HG02970 (cell line): ENCODE results near the gene ARHGAP36.

Experiments
- ATAC-seq: cut with Tn5 transposase; IDR thresholded peaks from one replicate; pipeline ENCODE4 v1.9.1; 2021; ENCODE audit warnings: mild to moderate bottlenecking, moderate library complexity, moderate number of reproducible peaks; ENCODE audit not compliant: unreplicated experiment, low FRiP score

The ARHGAP36 gene

DNA sequence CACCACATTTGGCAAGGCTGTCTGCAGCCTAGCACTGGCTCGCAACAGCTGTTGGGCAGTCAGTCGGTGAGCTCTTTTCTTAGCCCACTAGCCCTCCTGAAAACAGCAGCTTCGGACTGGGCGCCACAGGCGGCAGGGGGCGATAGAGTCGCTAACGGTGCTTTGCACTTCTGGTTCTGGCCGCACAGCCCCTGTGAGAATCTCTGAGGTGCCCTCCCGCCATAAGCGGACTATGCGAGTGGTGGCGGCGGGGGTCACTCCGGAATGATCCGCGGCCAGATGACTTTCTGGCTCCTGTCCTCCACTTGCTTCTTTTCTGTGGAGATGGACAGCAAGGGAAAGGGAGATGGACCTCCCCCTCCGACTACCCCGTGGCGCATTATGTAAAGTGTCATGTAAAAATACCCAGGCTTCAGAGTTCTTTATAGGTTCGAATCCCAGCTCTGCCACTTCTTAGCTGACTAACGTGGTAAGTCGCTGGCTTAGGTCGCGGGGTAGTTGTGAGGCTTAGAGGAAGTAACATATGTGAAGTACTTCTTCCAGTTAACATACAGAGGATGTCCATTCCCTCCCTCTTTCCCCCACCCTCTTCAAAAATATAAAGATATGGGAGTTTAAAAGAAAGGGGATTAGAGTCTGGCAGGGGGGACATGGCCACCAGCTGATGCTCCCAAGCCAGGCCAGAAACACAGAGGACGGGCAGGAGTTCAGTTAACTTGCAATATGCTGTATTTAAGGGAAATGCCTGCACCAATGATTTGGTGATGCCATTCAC, 11.0 kb downstream of the ARHGAP36 start:
- no peak for ATAC-seq

GRCh38 chrX:131072871-131073571, 14.9 kb downstream of the ARHGAP36 start:
- no peak for ATAC-seq

DNA sequence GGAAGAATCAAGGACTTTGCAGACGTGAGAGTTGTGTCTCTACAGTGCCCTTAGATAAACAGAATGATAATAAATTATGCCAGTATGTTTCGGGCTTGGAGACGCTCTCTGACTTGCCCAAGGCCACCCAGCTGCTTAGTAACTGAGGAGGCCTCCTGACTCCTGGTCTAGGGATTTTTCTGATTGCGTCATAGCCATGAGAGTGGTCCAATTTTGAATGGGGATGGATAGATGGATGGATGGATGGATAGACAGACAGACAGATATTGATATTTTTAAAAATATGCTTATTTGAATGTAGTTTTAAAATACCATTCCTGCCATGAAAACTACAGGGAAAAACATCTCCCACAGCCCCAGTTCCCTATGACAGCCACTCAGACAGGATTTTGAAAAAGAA, 15.5 kb downstream of the ARHGAP36 start:
- ATAC-seq = no peak

DNA sequence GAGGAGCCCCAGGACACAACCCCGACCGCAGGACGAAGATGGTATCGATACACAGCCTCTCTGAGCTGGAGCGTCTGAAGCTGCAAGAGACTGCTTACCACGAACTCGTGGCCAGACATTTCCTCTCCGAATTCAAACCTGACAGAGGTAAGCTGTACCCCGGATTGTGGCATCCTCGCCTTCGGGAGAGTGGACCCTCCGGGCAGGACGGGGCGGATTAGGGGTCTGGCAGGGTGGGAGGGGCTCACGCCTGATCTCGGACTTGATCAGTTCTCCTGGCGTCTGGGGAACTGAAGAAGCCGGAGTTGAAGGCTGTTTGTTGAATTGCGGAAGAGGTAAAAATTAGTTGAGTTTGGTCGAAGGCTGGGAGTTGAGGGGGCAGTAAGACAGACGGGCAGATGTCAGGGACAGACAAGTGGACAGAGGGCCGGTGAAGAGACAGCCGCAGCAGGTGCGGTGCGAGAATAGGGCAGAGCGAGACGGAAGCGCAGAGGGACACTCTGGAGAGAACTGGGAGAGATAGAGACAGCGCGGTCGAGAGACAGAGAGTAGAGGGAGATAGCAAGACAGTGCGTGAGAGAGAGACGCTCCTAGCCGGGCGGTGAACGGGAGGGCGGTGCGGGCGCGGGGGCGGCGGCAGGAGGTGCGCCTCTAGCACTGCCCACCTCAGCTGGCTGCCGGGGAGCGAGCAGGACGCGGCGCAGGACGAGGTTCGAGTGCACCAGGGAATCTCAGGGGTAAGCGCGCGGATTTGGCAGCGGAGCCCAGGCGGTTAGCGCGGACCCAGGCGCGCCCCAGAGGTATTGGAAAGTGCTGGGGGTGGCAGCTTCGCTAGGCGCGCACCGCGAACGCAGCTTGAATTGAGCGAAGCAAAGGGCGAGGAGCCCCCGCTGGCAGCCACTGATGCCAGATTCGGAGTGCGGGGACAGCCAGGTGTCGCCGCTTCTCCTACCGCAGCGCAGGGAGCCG, 23.9 kb downstream of the ARHGAP36 start:
- ATAC-seq = no peak

DNA sequence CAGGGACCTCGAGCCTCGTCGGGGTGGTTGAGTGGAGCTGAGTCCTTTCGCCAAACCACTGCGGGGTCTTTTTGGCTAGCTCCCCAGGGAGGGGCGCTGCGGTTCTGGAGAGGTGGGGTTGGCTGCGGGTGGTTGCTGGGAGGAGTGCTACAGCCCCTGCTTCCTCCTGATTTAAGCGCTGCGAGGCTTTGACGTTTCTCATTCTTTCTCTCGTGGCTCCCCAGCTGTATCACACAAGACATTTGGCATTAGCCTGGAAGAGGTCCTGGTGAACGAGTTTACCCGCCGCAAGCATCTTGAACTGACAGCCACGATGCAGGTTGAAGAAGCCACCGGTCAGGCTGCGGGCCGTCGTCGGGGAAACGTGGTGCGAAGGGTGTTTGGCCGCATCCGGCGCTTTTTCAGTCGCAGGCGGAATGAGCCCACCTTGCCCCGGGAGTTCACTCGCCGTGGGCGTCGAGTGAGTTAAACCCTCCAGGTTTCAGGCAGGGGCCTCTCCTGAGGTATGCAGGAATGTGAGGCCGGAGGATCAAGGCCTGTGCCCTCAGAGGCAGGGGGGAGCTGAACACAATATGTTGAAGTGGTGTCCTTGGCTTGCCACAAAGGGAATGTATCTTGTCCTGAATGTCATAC, 25.5 kb downstream of the ARHGAP36 start:
- no peak for ATAC-seq

DNA sequence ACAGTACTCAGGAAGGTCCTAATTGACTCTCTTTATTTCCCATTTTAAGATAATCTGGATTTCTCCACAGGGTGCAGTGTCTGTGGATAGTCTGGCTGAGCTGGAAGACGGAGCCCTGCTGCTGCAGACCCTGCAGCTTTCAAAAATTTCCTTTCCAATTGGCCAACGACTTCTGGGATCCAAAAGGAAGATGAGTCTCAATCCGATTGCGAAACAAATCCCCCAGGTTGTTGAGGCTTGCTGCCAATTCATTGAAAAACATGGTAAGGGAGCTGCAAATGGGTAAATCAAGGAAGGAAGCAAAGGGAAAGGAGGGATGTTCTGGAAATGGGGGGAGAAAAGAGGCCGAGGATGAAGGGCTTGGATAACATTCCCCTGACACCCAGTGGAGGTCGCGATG, 26.0 kb downstream of the ARHGAP36 start:
- no peak for ATAC-seq

DNA sequence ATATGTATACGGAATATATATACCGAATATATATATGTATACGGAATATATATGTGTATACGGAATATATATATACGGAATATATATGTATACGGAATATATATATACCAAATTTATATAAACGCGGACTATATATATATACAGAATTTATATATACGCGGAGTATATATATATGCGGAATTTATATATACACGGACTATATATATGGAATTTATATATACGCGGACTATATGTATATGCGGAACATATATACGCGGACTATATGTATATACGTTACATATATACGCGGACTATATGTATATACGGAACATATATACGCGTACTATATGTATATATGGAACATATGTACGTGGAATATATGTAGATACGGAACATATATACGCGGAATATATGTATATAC, 78.6 kb downstream of the ARHGAP36 start:
- no peak for ATAC-seq

DNA sequence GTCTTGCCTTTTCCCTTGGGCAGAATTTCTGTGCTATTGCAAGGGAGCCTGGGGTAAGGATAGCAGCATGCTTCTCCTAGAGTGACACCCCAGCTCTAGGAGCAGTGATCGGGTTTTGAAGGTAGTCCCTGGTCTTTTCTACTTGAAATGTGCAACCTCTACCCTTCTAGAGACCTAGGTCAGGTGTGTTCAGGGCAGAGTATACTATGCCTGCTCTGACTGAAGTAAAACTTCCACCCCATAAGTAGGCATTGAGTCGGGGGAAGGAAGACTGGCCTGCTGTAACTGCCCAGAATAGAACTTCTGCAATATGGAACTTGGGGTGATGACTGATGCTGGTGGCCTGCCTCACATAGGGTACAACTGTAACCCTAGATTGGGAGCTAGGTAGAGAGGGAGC, 80.9 kb downstream of the ARHGAP36 start:
- ATAC-seq = no peak
